Heart left ventricle (tissue), 16 donors: ENCODE measurements around the gene SERPINA1. TPM values are rescaled to one million over a fixed set of nuclear protein-coding genes. Genes with fewer than 3 reads are reported as not detected.
"Not testable (repeated sequence)": the region's sequence is repeated elsewhere in the genome, so short reads cannot be mapped to it uniquely, and the experiment has no call there.

Experiments used
- ATAC-seq, 4 donors: fragments of 200-7000 bp; cut with Tn5 transposase; one replicate each; pipeline ENCODE4 v1.9.1; 2020 to 2022; ENCODE audit warnings: moderate library complexity in 4 of 4, mild to moderate bottlenecking in 3 of 4, moderate number of reproducible peaks in 1 of 4
- DNase-seq, 5 donors: peaks; one replicate each; pipeline ENCODE4 v3.0.0-alpha.2; 2020
- H3K27ac ChIP-seq, 12 donors: fragments of 200-600 bp; sonication (generic) in 4 of 12; one replicate each; pipeline versions ENCODE4 v1.5.0 to v1.8.0; 2016 to 2022; ENCODE audit warnings: mild to moderate bottlenecking in 2 of 12
- H3K27me3 ChIP-seq, 9 donors: fragments of 200-600 bp; sonication (generic) in 2 of 9; one replicate each; pipeline versions ENCODE4 v1.5.1 to v1.8.0; 2016 to 2022; ENCODE audit warnings: mild to moderate bottlenecking in 3 of 9
- H3K36me3 ChIP-seq, 9 donors: fragments of 200-600 bp; sonication (generic) in 2 of 9; one replicate each; pipeline versions ENCODE4 v1.5.0 to v1.8.0; 2018 to 2022; ENCODE audit warnings: mild to moderate bottlenecking in 2 of 9
- H3K4me1 ChIP-seq, 12 donors: fragments of 200-600 bp; sonication (generic) in 4 of 12; one replicate each; pipeline versions ENCODE4 v1.5.0 to v1.8.0; 2016 to 2022; ENCODE audit warnings: mild to moderate bottlenecking in 3 of 12
- H3K4me3 ChIP-seq, 12 donors: fragments of 200-600 bp; sonication (generic) in 4 of 12; one replicate each; pipeline versions ENCODE4 v1.5.0 to v1.8.0; 2017 to 2022; ENCODE audit warnings: mild to moderate bottlenecking in 9 of 12, moderate library complexity in 4 of 12
- H3K9me3 ChIP-seq, 12 donors: fragments of 200-600 bp; sonication (generic) in 4 of 12; one replicate each; pipeline versions ENCODE4 v1.5.0 to v1.8.0; 2016 to 2022; ENCODE audit warnings: mild to moderate bottlenecking in 1 of 12
- CTCF ChIP-seq, 12 donors: fragments of 200-600 bp; sonication (generic) in 4 of 12; IDR thresholded peaks; one replicate each; pipeline versions ENCODE4 v1.5.0 to v1.8.0; 2018 to 2022; ENCODE audit warnings: antibody characterized with exemption in 12 of 12, mild to moderate bottlenecking in 5 of 12
- POLR2A ChIP-seq, 2 donors: fragments of 450-650 bp; IDR thresholded peaks; one replicate each; pipeline ENCODE4 v1.6.1; 2017; ENCODE audit warnings: antibody characterized with exemption in 2 of 2, mild to moderate bottlenecking in 2 of 2, moderate library complexity in 2 of 2
- WGBS, 4 donors: extraction: QIAGEN DNeasy Blood & Tissue Kit in 2 of 4; methylation state at CpG; one replicate each; pipeline versions ENCODE4 v1.1.5 to v1.1.7; 2013 to 2018; 5-methylcytosine and 5-hydroxymethylcytosine counted together
- intact Hi-C, 10 donors: fragments of 100-400 bp; cut with DNase I; formaldehyde crosslinking; loops; one replicate each; pipeline versions ENCODE4 v1.11.1 to v1.14.2; 2022
- polyA plus RNA-seq, 2 donors: library from polyadenylated mRNA; stranded (reverse); fragments of 200-250 nt; gene quantifications; one replicate each; pipeline ENCODE4 v1.2.3, GENCODE V29; 2013
- total RNA-seq, 9 donors: library from RNA; depleted of rRNA in 2 of 9; stranded (reverse); fragments of >200 nt in 2 of 9; fragmentation: NEBNext Ultra II Directional in 3 of 9; extraction: Animal tissue kit (Norgen Biotek cat#: 25700) in 3 of 9; gene quantifications; one replicate each; pipeline versions ENCODE4 v1.1.0 to v1.2.4, GENCODE V29; 2016 to 2023
- donor health status: ischemic (EF 13 %, LVEDD 7.1; RV severe dilation, severe dysfunction).
- donor health status: healthy with polysubstance abuse.
- donor health status: DM: no; HTN: yes; CAD: no.
- donor health status: DM: no; HTN: no; CAD: no.
- donor health status: ischemic (EF 25% LVEDD 6.9; RV normal size, moderate dysfunction).
- donor health status: ischemic (EF 25% LVEDD 5.7; RV mildly dilated, moderate dysfunction).
- donor health status: healthy.
- donor health status: DM: yes; HTN: yes; CAD: no.
- donor health status: ischemic (EF 35%, LVEDD 5.7; RV mildly dilated, moderate dysfunction).
- donor health status: nonischemic (EF 11% LVEDD 7.7; RV severe dilation, severe dysfunction).
- donor health status: DM: yes; HTN: yes; CAD: no.
- donor health status: PGD.
- donor health status: ischemic (EF 29% LVEDD 5.4; RV normal size, mild dysfunction).
- donor health status: nonischemic (EF 23%, LVEDD 6.1; RV moderate dilation, normal function).

The SERPINA1 gene
- total and polyA plus RNA-seq, 11 donors: 0.99 to 53.4 (median 4.4) TPM

DNA sequence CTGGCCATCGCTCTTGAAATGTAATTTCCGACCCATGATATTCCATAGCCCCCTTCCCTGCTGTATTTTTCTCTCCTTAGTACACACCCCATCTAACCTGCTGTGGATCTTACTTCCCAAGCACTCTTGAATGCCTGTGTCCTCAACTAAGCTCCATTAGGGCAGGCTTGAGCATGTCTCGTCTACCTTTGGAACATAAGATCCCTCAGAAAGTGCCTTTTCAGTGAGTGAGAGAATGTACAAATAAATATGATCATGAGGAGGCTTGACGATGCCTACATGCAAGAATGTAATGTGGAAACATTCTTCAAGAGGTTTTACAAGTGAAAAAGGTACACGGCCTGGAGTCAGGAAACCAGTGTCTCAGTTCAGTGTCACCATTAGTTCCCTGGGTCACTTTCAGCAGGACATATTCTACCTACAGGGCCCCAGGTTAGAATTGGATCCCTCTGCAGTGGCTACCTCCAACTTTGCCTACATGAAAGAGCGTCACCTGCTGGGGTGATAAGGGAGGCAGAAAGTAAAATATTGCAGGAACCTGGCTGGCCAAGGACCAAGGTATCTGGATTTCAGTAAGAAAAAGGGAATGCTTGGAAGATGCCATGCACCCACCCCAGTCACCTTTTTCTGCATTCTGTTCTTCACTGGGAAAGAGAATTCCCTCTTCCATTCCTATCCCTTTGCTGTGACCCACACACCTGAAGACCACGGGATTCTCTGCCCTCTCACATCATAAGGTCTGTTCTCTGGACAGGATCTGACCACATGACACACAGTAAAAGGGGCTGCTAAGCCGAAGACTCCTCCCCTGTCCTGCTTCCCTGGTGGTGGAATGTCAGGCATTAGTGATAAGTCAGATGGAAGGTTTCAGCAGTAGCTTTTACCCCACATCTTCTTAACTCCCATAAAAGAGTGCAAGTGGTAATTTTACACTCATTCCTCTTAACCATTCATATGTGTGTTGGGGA is 24.6 kb upstream of the SERPINA1 start:
- ATAC-seq (no peak), DNase-seq (no peak)
- no peak overlapping the region for H3K27ac ChIP-seq
- peaks cover 0 to 21% (median 0%) of the 10 kb centered on the region in 12 donors for H3K9me3 ChIP-seq
- TF ChIP-seq POLR2A (IDR thresholded peaks at IDR 0.05): no peak
- TF ChIP-seq CTCF (IDR thresholded peaks at IDR 0.05): no peak
- H3K4me1 ChIP-seq: no peaks in the 10 kb centered on the region
- intact Hi-C loops: no loop called here
- 57 to 69% (median 61%) methylated on average over 8 of the region's 8 CpGs for WGBS, 4 donors
- H3K27me3 ChIP-seq: peaks cover 0 to 9% (median 0%) of the 10 kb centered on the region in 9 donors
- H3K4me3 ChIP-seq: no peak overlapping the region
- H3K36me3 ChIP-seq: no peaks in the 10 kb centered on the region

- Histone ChIP-seq H3K4me1 (no peaks in the 10 kb centered on the region), H3K27me3 (peaks cover 0 to 8% (median 0%) of the 10 kb centered on the region in 9 donors), H3K4me3 (no peak overlapping the region), H3K36me3 (no peaks in the 10 kb centered on the region), H3K27ac (no peak overlapping the region), H3K9me3 (peaks cover 0 to 30% (median 0%) of the 10 kb centered on the region in 12 donors)
- ATAC-seq (no peak), DNase-seq (no peak)
- intact Hi-C loops: no loop called here
- WGBS, 4 donors: 40 to 49% (median 44%) methylated on average over 1 of the region's 1 CpG
- TF ChIP-seq CTCF (IDR thresholded peaks at IDR 0.05) (no peak), POLR2A (IDR thresholded peaks at IDR 0.05) (no peak)
Measured at GRCh38 chr14:94411638-94412037, 23.2 kb upstream of the SERPINA1 start.

- intact Hi-C loops, H3K4me1 ChIP-seq, H3K36me3 ChIP-seq, H3K27me3 ChIP-seq, DNase-seq, H3K27ac ChIP-seq, ATAC-seq, H3K4me3 ChIP-seq: not testable (repeated sequence)
- 76 to 82% (median 80%) methylated on average over 5 of the region's 5 CpGs for WGBS, 4 donors
- peaks cover 0 to 36% (median 0%) of the 10 kb centered on the region in 12 donors for H3K9me3 ChIP-seq
Measured at GRCh38 chr14:94409430-94409829, 21.0 kb upstream of the SERPINA1 start.

- no peak for ATAC-seq
- Histone ChIP-seq H3K4me1 (no peaks in the 10 kb centered on the region), H3K4me3 (no peak overlapping the region), H3K27ac (no peak overlapping the region), H3K36me3 (no peaks in the 10 kb centered on the region), H3K9me3 (peaks cover 0 to 36% (median 0%) of the 10 kb centered on the region in 12 donors), H3K27me3 (peaks cover 0 to 8% (median 0%) of the 10 kb centered on the region in 9 donors)
- WGBS, 4 donors: 71 to 77% (median 74%) methylated on average over 4 of the region's 4 CpGs
- DNase-seq: no peak
- intact Hi-C loops: no loop called here
- TF ChIP-seq POLR2A (IDR thresholded peaks at IDR 0.05) (no peak), CTCF (IDR thresholded peaks at IDR 0.05) (no peak)
Measured at GRCh38 chr14:94408546-94409095, 20.2 kb upstream of the SERPINA1 start.
